Measurements from ENCODE around the gene THRA. TPM values are rescaled to one million over a fixed set of nuclear protein-coding genes. Genes with fewer than 3 reads are reported as not detected.
A peak's percentile ranks its signal among the peaks of the same experiment; 100 is the strongest.

THRA gene
- total and polyA plus RNA-seq, 8 donors = 21.1 to 52.2 (median 34.2) TPM

DNA sequence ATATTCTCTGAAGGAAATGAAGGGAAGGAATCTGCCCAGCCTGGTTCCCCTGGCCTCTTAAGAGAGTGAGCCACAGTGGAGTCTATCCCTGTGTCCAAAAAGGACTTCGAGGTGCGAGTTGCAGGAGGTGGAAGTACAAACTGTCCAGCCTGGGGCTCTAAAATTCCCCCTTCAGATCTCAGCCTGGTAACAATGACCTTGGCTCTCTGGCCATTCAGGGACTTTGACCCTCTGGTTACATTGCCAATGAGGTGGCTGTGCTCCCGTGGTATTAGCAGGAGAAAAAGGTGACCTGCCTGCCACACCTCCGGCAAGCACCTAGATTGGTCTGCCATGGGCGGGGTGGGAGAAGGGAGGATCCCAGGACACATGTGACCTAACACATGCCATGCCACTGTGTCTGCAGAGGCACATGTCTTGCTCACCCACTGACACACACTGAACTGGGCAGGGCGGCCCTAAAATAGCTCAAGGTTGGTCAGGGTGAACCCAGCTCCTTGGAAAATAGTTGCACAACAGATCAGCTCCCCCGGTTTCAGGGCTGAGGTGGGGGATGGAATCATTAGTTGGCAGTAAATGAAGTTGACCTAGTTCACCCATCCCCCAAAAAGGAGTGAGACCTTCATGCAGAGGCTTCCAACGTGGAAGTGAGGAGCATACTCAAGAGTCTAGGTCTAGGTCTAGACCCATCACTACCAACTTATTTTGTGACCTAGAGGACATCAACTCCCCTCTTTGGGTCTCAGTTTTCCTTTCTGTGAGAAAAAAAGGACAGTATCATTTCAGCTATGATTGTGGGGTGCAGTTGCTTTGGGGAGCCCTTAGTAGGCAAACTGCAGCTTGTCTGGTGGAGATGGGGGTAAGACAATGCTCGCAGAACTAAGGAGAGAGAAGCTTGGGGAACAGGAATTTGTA lies 35.4 kb downstream of the THRA start:
- intact Hi-C loops (cut with DNase I; ENCODE audit: low total_unique reads) = no loop called here
- WGBS, 5 donors = 13 to 27% (median 16%) methylated on average over 6 to 9 of the region's 9 CpGs
- Histone ChIP-seq H3K36me3 (peaks cover 35 to 43% (median 42%) of the 10 kb centered on the region in 4 donors), H3K27me3 (no peaks in the 10 kb centered on the region), H3K9me3 (no peaks in the 10 kb centered on the region), H3K4me3 (peak overlapping the region; percentile 64 to 82 (median 70)), H3K4me1 (peaks cover 81 to 90% (median 86%) of the 10 kb centered on the region in 4 donors), H3K27ac (peak overlapping the region; percentile 91 to 98 (median 97))
- peak; percentile 85 to 89 for DNase-seq
- TF ChIP-seq EP300 (IDR thresholded peaks at IDR 0.05) (no peak), POLR2AphosphoS5 (IDR thresholded peaks at IDR 0.05) (peak; percentile 70 to 93 (median 73))

DNA sequence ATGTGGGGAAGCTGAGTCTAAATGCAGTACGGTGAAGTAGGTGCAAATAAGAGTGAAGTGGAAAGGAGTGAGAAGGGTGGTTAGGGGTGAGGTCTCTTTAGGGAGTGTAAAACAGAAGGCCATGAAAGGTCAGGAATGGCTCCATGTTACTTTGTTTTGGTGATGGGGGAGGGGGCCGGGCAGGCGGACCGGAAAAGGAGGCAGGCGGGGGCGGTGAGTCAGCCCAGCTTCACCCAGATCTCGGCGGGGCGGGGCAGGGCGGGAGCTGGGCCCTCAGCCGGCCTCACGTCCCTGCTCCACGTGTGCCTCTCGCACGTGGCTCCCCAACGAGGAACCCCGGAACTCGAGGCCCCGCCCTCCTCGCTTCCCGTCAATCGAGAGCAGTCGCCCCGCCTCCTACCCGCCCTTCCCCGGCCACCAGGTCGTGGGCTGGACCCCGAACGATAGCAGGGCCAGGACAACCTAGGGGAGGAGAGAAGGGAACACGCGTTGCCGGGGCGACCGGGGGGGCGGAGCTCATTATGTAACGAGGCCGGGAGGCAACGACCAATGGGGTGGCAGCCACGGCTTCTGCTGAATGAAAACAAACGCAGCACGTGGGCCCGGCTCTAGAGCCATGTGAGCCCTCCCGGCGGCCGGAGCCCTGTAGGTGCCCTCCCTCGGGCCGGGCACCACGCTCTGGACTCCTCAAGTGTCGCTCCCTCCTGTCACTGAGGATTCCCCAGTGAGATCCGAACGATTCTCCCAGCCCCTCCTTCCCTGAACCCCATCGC lies 36.3 kb downstream of the THRA start:
- peak in 2 of 4 donors; percentile 59 to 88 for TF ChIP-seq POLR2A (IDR thresholded peaks at IDR 0.05)
- TF ChIP-seq, protein P1, sequence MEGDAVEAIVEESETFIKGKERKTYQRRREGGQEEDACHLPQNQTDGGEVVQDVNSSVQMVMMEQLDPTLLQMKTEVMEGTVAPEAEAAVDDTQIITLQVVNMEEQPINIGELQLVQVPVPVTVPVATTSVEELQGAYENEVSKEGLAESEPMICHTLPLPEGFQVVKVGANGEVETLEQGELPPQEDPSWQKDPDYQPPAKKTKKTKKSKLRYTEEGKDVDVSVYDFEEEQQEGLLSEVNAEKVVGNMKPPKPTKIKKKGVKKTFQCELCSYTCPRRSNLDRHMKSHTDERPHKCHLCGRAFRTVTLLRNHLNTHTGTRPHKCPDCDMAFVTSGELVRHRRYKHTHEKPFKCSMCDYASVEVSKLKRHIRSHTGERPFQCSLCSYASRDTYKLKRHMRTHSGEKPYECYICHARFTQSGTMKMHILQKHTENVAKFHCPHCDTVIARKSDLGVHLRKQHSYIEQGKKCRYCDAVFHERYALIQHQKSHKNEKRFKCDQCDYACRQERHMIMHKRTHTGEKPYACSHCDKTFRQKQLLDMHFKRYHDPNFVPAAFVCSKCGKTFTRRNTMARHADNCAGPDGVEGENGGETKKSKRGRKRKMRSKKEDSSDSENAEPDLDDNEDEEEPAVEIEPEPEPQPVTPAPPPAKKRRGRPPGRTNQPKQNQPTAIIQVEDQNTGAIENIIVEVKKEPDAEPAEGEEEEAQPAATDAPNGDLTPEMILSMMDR (IDR thresholded peaks at IDR 0.05) = no peak
- TF ChIP-seq POLR2AphosphoS5 (IDR thresholded peaks at IDR 0.05) = peak; percentile 86 to 98 (median 89)
- peak; percentile 81 for TF ChIP-seq EP300 (IDR thresholded peaks at IDR 0.05)
- peak; percentile 98 to 100 for DNase-seq
- Histone ChIP-seq H3K27me3 (no peaks in the 10 kb centered on the region), H3K9me3 (no peaks in the 10 kb centered on the region), H3K36me3 (peaks cover 28 to 34% (median 34%) of the 10 kb centered on the region in 4 donors), H3K4me3 (peak overlapping the region; percentile 64 to 82 (median 70)), H3K4me1 (peaks cover 81 to 90% (median 87%) of the 10 kb centered on the region in 4 donors), H3K27ac (peak overlapping the region; percentile 91 to 98 (median 97))
- WGBS, 5 donors = 0 to 2% (median 1%) methylated on average over 34 to 52 of the region's 52 CpGs
- intact Hi-C loops (cut with DNase I; ENCODE audit: low total_unique reads) = no loop called here

DNA sequence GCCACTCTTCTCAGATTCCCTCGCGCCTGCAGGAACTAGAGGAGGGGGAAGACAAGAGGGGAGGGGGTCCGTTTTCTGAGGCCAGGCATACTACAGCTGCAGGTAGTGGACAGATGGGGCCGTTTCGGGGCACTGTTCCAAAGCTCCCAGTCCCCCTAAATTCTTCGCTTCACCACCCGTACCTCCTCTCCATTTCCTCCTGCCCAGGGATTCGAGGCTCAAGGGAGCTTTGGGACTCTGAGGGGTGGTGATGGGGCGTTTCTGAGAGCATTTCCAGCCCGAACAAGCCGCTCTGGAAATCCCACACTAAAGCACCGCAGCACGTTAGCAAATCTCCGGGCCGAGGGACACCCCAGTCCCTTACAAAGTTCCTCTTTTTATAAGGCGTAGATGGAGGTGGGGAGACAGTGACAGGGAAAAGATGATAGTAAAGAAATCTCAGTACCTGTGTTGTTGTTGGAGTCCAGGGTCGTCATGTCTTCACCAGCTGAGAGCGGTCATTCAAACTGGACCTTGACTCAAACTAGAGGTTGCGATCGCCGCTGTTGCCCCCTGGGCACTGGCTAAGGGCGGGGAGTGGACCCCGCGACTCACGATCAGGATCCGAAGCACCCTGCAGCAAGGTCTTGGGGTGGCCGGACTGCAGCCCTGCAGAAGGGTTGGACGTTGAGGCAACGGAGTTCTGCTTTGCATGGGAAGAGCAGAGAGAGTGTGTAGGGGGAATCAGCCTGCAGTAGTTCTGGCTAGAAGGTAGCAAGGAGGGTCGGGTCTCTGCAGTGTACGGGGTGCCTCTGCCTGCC lies 37.1 kb downstream of the THRA start:
- H3K4me1 ChIP-seq = peaks cover 81 to 90% (median 87%) of the 10 kb centered on the region in 4 donors
- H3K36me3 ChIP-seq = peaks cover 20 to 26% (median 26%) of the 10 kb centered on the region in 4 donors
- H3K27ac ChIP-seq = peak overlapping the region; percentile 84 to 98 (median 97)
- DNase-seq = no peak
- H3K4me3 ChIP-seq = peak overlapping the region; percentile 64 to 82 (median 70)
- H3K9me3 ChIP-seq = no peaks in the 10 kb centered on the region
- 1 to 2% (median 2%) methylated on average over 29 to 31 of the region's 31 CpGs for WGBS, 5 donors
- no peaks in the 10 kb centered on the region for H3K27me3 ChIP-seq
- no peak for TF ChIP-seq EP300 (IDR thresholded peaks at IDR 0.05)
- TF ChIP-seq POLR2A (IDR thresholded peaks at IDR 0.05) = no peak
- no peak for TF ChIP-seq POLR2AphosphoS5 (IDR thresholded peaks at IDR 0.05)
- TF ChIP-seq, protein P1 (IDR thresholded peaks at IDR 0.05) = no peak
- intact Hi-C loops (cut with DNase I; ENCODE audit: low total_unique reads) = no loop called here

DNA sequence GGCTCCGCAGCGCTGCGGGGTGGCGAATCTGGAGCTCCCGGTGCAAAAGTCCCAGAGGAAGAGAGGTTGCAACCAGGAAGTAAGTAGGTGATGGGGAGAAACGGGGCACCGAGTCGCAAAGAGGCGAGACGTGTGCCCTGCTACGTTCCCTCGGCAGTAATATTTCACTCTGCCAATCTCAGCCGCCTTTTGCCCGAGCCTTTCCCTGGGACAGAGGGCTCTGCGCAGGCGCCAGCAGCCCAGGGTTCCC lies 37.6 kb downstream of the THRA start, which contains the start of gene NR1D1:
Gene NR1D1, minus strand, starts transcription at position 171 of the 250 bp plus-strand sequence. CDS start 495 bp downstream, outside the sequence.
- H3K36me3 ChIP-seq = peaks cover 18 to 21% (median 21%) of the 10 kb centered on the region in 4 donors
- DNase-seq = no peak
- no peaks in the 10 kb centered on the region for H3K27me3 ChIP-seq
- H3K9me3 ChIP-seq = no peaks in the 10 kb centered on the region
- peak within 1 kb of the TSS; percentile 84 to 98 (median 97) for H3K27ac ChIP-seq
- intact Hi-C loops (cut with DNase I; ENCODE audit: low total_unique reads) = no loop called here
- TF ChIP-seq EP300 (IDR thresholded peaks at IDR 0.05) (no peak), POLR2A (IDR thresholded peaks at IDR 0.05) (peak in 2 of 4 donors; percentile 87 to 93), POLR2AphosphoS5 (IDR thresholded peaks at IDR 0.05) (peak; percentile 96 to 99 (median 98))
- TF ChIP-seq, protein P1 (IDR thresholded peaks at IDR 0.05) = no peak
- H3K4me1 ChIP-seq = peaks cover 81 to 90% (median 87%) of the 10 kb centered on the region in 4 donors
- H3K4me3 ChIP-seq = peak within 1 kb of the TSS; percentile 64 to 82 (median 70)
- 0 to 1% (median 0%) methylated on average over 16 of the region's 16 CpGs for WGBS, 5 donors
